Suprapubic skin (tissue), 4 donors: Measurements from ENCODE around the gene RBM12. TPM values are rescaled to one million over a fixed set of nuclear protein-coding genes. Genes with fewer than 3 reads are reported as not detected.

Source experiments
- DNase-seq, 2 donors: peaks; one replicate each; pipeline ENCODE4 v3.0.0-alpha.2; 2019; ENCODE audit warnings: low spot score in 2 of 2
- H3K27ac ChIP-seq: fragments of 200-600 bp; sonication (generic); one replicate; pipeline ENCODE4 v1.5.1; 2019
- H3K27me3 ChIP-seq: fragments of 200-600 bp; sonication (generic); one replicate; pipeline ENCODE4 v1.5.1; 2019
- H3K36me3 ChIP-seq: fragments of 200-600 bp; sonication (generic); one replicate; pipeline ENCODE4 v1.5.1; 2019
- H3K4me1 ChIP-seq: fragments of 200-600 bp; sonication (generic); one replicate; pipeline ENCODE4 v1.5.1; 2019
- H3K4me3 ChIP-seq: fragments of 200-600 bp; sonication (generic); one replicate; pipeline ENCODE4 v1.5.1; 2019; ENCODE audit warnings: mild to moderate bottlenecking
- H3K9me3 ChIP-seq: fragments of 200-600 bp; sonication (generic); one replicate; pipeline ENCODE4 v1.5.1; 2019
- EP300 ChIP-seq: sonication (generic); formaldehyde crosslinking; IDR thresholded peaks from one replicate; pipeline ENCODE4 v1.6.1; 2017; ENCODE audit warnings: antibody characterized with exemption
- POLR2A ChIP-seq, 2 donors: fragments of 450-650 bp; IDR thresholded peaks; one replicate each; pipeline ENCODE4 v1.6.1; 2017; ENCODE audit warnings: antibody characterized with exemption in 2 of 2, mild to moderate bottlenecking in 2 of 2, moderate library complexity in 2 of 2
- POLR2AphosphoS5 ChIP-seq, 3 donors: sonication (generic); formaldehyde crosslinking; IDR thresholded peaks; one replicate each; pipeline ENCODE4 v1.6.1; 2017; ENCODE audit warnings: antibody characterized with exemption in 3 of 3
- WGBS: methylation state at CpG from one replicate; pipeline ENCODE4 v1.1.5; 2018; 5-methylcytosine and 5-hydroxymethylcytosine counted together
- total RNA-seq, 4 donors: library from RNA; depleted of rRNA; stranded (reverse); fragments of >200 nt; gene quantifications; one replicate each; pipeline ENCODE4 v1.1.0, GENCODE V29; 2016
- TF ChIP-seq, protein P1 (sequence below), 2 donors: fragments of 200-600 bp in 1 of 2; fragments of 450-650 bp in 1 of 2; sonication (generic) in 1 of 2; IDR thresholded peaks; one replicate each; pipeline ENCODE4 v1.5.1; 2016 to 2019; ENCODE audit warnings: antibody characterized with exemption in 2 of 2, mild to moderate bottlenecking in 1 of 2, moderate library complexity in 1 of 2

The RBM12 gene
- total RNA-seq, 4 donors from 2014 or later = 21.6 to 38.7 (median 32.7) TPM

DNA sequence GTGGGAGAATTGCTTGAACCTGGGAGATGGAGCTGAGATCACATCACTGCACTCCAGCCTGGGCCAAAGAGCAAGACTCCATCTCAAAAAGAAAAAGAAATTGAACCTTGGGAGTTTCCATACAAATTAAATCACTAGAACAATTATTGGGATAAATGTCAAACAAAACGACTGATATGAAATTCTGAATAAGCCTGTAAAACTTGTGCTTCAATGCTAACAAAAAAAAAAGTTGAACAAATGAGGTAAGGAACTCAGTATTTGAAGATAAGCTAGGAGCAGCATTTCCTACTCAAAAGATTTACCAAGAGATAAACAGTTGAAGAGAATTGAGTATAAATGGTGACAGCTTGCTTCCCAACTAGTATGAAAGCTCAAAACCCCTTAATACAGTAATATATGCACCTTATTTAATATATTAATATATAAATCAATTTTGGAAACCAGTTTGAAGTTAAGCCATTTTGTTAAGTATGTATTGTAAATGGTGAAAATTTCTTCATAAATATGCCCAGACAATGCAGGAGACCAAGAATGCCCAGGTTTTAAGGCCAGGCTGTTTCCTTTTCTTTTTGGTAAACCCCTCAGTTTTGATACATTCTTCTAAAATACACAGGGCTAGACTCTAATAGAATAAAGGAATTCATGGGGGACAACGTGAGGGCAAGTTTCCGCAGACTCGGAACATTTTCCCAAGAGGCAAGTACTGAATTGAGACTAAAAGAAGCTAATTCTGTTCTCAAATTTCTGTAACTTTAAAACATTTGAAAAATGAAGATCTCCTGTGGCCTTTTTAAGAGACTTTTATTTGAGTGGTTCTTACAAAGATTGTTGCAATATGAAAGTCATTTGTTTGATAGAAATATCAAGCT lies 38.4 kb upstream of the RBM12 start:
- WGBS = 61% methylated on average over 4 of the region's 4 CpGs
- DNase-seq = no peak
- peaks cover 56% of the 10 kb centered on the region for H3K36me3 ChIP-seq
- H3K27me3 ChIP-seq = no peaks in the 10 kb centered on the region
- no peak overlapping the region for H3K27ac ChIP-seq
- no peak overlapping the region for H3K4me3 ChIP-seq
- H3K4me1 ChIP-seq = peaks cover 19% of the 10 kb centered on the region
- TF ChIP-seq, protein P1, sequence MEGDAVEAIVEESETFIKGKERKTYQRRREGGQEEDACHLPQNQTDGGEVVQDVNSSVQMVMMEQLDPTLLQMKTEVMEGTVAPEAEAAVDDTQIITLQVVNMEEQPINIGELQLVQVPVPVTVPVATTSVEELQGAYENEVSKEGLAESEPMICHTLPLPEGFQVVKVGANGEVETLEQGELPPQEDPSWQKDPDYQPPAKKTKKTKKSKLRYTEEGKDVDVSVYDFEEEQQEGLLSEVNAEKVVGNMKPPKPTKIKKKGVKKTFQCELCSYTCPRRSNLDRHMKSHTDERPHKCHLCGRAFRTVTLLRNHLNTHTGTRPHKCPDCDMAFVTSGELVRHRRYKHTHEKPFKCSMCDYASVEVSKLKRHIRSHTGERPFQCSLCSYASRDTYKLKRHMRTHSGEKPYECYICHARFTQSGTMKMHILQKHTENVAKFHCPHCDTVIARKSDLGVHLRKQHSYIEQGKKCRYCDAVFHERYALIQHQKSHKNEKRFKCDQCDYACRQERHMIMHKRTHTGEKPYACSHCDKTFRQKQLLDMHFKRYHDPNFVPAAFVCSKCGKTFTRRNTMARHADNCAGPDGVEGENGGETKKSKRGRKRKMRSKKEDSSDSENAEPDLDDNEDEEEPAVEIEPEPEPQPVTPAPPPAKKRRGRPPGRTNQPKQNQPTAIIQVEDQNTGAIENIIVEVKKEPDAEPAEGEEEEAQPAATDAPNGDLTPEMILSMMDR (IDR thresholded peaks at IDR 0.05) = no peak
- no peak for TF ChIP-seq EP300
- TF ChIP-seq POLR2A (IDR thresholded peaks at IDR 0.05) = no peak
- TF ChIP-seq POLR2AphosphoS5 (IDR thresholded peaks at IDR 0.05) = no peak
- H3K9me3 ChIP-seq = no peaks in the 10 kb centered on the region

DNA sequence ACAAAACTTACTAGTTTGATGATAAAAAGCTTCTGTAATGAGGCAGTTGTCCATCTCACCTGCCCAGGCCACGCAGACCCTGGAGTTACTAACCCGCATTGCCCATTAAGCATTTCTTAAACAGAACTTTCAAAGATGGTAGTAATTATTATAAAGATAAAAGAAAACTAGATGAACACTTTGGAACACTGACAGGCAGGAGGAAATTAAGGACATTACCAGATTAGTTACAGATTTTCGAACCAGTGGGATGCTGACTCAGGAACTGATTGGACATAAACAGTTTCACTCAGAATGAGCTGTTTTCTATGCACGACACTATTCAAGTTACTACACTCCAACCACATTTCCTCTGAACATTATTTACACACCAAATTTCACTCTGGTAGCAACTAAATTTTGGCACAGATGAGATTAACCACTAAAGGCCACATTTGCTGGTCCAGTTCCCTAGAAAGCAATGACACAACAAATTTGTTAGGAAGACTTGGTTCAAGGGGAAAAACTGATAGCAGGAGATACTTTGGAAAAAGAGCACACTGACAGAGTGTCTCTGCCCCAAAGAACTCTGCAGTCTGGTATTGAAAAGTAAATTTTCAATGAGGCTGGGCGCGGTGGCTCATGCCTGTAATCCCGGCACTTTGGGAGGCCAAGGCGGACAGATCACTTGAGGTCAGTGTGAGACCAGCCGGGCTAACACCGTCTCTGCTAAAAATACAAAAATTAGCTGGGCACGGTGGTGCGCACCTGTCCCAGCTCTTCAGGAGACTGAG lies 37.5 kb upstream of the RBM12 start:
- no peak overlapping the region for H3K4me3 ChIP-seq
- H3K4me1 ChIP-seq = peaks cover 27% of the 10 kb centered on the region
- peak in 1 of 2 donors; percentile 55 for DNase-seq
- no peaks in the 10 kb centered on the region for H3K27me3 ChIP-seq
- 80% methylated on average over 12 of the region's 12 CpGs for WGBS
- peaks cover 48% of the 10 kb centered on the region for H3K36me3 ChIP-seq
- TF ChIP-seq EP300 (no peak), POLR2A (IDR thresholded peaks at IDR 0.05) (no peak), POLR2AphosphoS5 (IDR thresholded peaks at IDR 0.05) (no peak)
- TF ChIP-seq, protein P1 (IDR thresholded peaks at IDR 0.05) = no peak
- no peak overlapping the region for H3K27ac ChIP-seq
- H3K9me3 ChIP-seq = no peaks in the 10 kb centered on the region

DNA sequence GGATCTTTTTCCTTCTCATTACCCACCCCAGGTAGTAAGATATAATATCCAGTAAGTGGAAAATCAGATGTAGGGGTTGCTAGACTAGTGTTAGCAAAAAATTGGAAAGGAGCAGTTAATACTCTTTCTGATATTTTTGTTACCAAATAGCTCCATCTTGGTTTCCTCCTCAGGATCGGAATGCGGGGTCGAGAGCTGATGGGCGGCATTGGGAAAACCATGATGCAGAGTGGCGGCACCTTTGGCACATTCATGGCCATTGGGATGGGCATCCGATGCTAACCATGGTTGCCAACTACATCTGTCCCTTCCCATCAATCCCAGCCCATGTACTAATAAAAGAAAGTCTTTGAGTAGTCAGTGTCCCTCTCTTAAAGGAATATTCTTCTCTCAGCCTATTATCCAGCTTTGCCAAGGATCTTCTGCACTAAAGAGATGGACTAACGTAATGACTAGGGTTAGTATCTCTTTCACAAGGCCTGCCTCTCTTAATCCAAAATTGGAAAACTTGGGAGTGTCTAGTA lies 36.0 kb upstream of the RBM12 start:
- Histone ChIP-seq H3K4me3 (peak overlapping the region; percentile 81), H3K36me3 (peaks cover 41% of the 10 kb centered on the region), H3K9me3 (no peaks in the 10 kb centered on the region), H3K4me1 (peaks cover 29% of the 10 kb centered on the region), H3K27ac (peak overlapping the region; percentile 89), H3K27me3 (no peaks in the 10 kb centered on the region)
- peak in 1 of 2 donors; percentile 46 for DNase-seq
- WGBS = 90% methylated on average over 7 of the region's 7 CpGs
- TF ChIP-seq, protein P1 (IDR thresholded peaks at IDR 0.05) = no peak
- TF ChIP-seq POLR2AphosphoS5 (IDR thresholded peaks at IDR 0.05) = no peak
- TF ChIP-seq EP300 = no peak
- TF ChIP-seq POLR2A (IDR thresholded peaks at IDR 0.05) = no peak

DNA sequence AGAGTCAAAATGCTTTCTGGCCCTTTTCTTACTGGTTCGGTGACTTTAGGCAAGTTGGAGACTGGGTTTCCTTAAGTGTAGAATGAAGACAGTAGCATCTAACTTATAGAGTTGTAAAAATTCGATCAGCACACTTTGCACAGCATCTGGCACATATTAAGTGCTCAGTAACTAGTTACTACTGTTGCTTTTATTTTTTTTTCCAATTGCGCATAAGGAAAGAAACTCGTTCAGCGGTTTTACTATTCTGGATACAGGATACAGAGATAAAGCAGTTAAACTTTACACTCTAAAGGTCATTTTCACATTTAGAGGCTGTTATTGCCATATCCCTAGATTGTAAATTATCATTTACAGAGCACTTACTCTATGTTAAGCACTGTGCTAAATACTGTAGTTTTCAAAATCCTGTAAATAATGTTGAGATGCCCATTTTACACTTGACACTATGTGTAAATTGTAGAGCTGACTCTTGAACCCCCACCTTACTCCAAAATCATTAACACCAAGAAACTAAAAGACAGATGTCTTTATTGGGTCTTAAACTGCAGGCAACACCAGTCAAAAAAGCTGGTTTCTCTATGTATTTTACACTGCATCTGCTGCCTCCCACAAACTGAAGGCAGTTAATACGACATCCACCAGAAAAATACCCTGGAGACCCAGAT lies 35.4 kb upstream of the RBM12 start:
- no peaks in the 10 kb centered on the region for H3K9me3 ChIP-seq
- TF ChIP-seq EP300 (no peak), POLR2A (IDR thresholded peaks at IDR 0.05) (no peak), POLR2AphosphoS5 (IDR thresholded peaks at IDR 0.05) (no peak)
- TF ChIP-seq, protein P1 (IDR thresholded peaks at IDR 0.05) = no peak
- peak overlapping the region; percentile 81 for H3K4me3 ChIP-seq
- H3K36me3 ChIP-seq = peaks cover 41% of the 10 kb centered on the region
- no peaks in the 10 kb centered on the region for H3K27me3 ChIP-seq
- WGBS = 18% methylated on average over 6 of the region's 6 CpGs
- peaks cover 29% of the 10 kb centered on the region for H3K4me1 ChIP-seq
- peak overlapping the region; percentile 89 for H3K27ac ChIP-seq
- no peak for DNase-seq
